Measurements from ENCODE around the gene L3HYPDH.

Gene L3HYPDH

DNA sequence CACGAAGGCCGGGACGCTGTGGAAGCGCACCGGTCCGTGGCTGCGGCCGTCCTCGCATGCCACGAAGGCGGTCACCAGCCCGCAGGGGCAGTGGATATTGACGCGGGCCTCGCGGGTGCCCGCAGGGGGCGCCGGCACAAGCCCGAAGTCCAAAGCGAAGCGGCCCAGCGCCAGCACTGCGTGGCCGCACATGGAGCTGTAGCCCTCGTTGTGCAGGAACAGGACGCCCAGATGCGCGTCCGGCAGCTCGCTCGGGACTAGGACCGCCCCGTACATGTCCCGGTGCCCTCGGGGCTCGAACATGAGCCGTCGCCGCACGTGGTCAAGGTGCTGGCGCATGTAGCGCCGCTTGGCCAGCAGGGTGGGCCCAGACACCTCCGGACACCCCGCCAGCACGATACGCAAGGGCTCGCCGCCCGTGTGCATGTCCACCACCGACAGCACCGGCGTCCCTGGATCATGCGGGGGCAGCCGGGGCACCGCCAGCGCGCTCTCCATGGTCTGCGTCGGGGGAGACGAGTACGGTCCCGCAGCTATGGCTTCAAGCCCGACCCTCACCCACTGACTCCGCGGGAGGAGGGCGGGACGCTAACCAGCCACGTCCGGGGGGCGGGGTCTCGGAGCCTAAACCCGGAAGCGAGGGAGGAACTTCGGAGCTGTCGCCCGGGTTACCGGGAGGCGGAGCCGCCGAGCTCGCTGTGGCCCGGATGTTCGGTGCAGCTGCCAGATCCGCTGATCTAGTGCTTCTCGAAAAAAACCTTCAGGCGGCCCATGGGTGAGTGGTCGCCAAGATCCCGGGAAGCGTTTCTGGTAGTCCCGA is at the start of gene L3HYPDH, which contains the start of gene JKAMP:
Gene L3HYPDH, minus strand, starts transcription at position 590 of the 820 bp plus-strand sequence. Its CDS starts 92 bp downstream, at position 498.
Gene JKAMP, plus strand, starts transcription at position 699 of the 820 bp plus-strand sequence. Its CDS starts 73 bp downstream, at position 772.
- DNase-seq (ENCODE audit: low read depth in 1 of 2, low spot score in 1 of 2), result peak; percentile 94 to 97
- in situ Hi-C loops (cut with HindIII; ENCODE audit: low pct_unique_long_range_greater_than_20kb, low sequenced_read_pairs), result no loop called here
- TF ChIP-seq JUND (IDR thresholded peaks at IDR 0.05; ENCODE audit: low read depth), result no peak

DNA sequence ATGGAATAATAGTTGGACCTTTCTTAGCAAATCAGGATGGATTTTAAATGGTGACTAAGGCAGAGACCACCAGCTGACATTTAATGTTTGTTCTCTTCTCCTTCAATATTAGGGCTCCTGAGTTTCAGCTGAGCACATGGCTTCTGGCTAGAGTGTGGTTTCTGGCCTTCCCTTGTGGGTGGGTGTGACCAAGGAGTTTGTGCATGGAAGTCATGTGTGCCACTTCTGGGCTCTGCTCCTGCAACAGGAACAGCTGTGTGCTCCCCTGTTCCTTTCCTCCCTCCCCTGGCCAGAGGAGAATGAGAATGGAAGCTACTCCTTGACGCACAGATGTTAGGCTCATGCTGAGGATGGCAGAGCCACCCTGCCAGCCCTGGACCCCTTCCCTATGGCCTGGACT is 48.2 kb upstream of the L3HYPDH start:
- TF ChIP-seq JUND (IDR thresholded peaks at IDR 0.05; ENCODE audit: low read depth), result no peak
- DNase-seq (ENCODE audit: low read depth in 1 of 2, low spot score in 1 of 2), result no peak
- in situ Hi-C loops (cut with HindIII; ENCODE audit: low pct_unique_long_range_greater_than_20kb, low sequenced_read_pairs), result no loop called here

DNA sequence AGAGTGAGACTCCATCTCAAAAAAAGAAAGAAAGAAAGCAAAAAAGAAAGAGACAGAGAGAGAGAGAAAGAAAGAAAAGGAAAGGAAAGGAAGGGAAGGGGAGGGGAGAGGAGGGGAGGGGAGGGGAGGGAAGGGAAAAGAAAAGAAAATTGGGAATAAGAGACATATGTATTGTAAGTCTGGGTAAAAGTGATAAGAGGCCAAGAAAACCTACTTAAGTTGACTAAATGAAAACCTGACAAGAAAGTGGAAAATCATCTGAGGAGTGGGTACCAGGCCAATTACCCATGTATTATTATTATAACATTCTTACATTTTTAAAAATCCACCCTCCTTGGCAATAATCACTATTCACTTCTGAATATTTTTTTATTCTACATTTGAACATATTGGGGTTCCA is 46.1 kb upstream of the L3HYPDH start:
- in situ Hi-C loops (cut with HindIII; ENCODE audit: low pct_unique_long_range_greater_than_20kb, low sequenced_read_pairs), result no loop called here
- no peak for DNase-seq (ENCODE audit: low read depth in 1 of 2, low spot score in 1 of 2)
- TF ChIP-seq JUND (IDR thresholded peaks at IDR 0.05; ENCODE audit: low read depth), result no peak

DNA sequence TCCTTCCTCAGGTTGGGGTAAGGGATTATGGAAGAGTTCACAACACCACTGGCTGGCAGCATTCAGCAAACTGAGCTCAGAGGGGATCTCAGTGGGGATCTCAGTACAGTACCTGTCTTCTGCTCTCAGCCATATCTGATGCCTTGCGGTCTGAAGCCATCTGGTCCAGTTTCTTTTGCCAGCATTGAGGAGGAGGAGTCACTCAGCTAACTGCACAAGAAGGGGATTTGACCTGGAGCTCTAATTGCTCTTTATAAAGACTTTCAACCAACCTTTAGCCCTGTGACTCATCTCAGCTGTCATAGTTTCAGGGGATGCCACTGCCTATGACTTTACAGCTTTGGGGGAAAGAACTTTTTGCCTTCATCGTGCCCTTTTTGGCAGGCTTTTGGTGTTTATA is 45.0 kb upstream of the L3HYPDH start:
- DNase-seq (ENCODE audit: low read depth in 1 of 2, low spot score in 1 of 2), result no peak
- in situ Hi-C loops (cut with HindIII; ENCODE audit: low pct_unique_long_range_greater_than_20kb, low sequenced_read_pairs), result no loop called here
- no peak for TF ChIP-seq JUND (IDR thresholded peaks at IDR 0.05; ENCODE audit: low read depth)

DNA sequence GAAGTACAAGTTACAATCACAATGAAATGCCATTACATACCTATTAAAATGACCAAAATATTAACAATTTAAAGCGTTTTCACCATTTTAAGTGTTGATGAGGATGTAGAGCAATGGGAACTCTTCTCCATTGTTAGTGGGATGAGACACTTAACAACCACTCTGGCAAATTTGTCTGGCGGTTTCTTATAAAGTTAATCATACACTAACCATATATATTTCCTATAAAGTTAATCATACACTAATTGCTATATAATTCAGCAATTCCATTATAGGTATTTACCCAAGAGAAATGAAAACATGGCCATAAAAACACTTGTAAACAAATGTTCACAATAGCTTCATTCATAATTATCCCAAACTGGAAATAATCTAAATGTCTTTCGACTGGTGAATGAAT is 36.0 kb upstream of the L3HYPDH start:
- TF ChIP-seq JUND (IDR thresholded peaks at IDR 0.05; ENCODE audit: low read depth), result no peak
- in situ Hi-C loops (cut with HindIII; ENCODE audit: low pct_unique_long_range_greater_than_20kb, low sequenced_read_pairs), result no loop called here
- DNase-seq (ENCODE audit: low read depth in 1 of 2, low spot score in 1 of 2), result no peak

DNA sequence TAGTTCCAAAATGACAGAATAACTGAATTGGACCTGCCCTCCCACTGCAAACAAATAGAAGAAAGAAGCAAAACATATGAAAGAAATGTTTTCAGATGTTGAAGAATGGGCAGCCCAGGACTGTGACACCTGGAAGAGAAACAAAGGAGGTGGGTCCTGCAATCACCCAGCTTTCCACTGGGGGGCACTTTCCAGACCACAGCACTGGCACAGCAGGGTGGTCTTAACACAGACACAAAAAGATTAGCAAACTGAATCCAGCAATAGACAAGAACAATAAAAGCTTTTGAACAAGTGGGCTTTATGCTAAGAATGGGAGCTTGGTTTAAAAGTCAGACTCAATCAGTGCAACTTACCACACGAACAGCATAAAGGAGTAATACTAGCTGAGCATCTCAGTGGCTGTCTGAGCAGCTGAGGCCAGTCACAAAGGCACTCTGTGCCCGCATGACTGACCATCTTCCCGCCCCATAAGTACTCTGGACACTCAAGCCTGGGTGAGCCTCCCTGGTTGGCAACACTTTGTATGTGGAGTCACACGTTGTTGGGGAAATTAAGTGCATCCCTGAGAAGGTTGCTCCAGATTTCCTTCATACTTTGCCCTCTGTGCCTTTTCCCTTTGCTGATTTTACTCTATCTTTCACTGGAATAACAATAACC is 27.8 kb upstream of the L3HYPDH start:
- no peak for TF ChIP-seq JUND (IDR thresholded peaks at IDR 0.05; ENCODE audit: low read depth)
- in situ Hi-C loops (cut with HindIII; ENCODE audit: low pct_unique_long_range_greater_than_20kb, low sequenced_read_pairs), result no loop called here
- peak in 1 of 2 experiments; percentile 21 for DNase-seq (ENCODE audit: low read depth in 1 of 2, low spot score in 1 of 2)

DNA sequence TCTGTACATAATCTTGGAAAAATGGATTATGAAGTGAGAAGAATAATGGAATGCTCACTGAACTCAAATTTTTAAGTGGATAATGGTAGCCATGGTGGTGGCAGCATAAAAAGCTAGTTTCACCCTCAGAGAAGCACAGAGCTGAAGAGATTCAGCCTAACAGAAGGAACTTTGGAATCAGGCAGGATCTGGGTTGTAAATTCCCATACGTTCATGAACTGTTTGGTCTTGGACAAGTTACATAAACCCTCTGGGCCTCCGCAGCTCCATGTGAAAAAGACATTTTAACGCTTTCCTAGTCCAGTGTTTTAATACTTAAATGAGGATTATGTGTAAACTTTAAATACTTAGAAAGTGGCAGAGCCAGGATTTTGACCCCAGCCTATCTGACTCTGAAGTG is 26.8 kb upstream of the L3HYPDH start:
- no peak for TF ChIP-seq JUND (IDR thresholded peaks at IDR 0.05; ENCODE audit: low read depth)
- in situ Hi-C loops (cut with HindIII; ENCODE audit: low pct_unique_long_range_greater_than_20kb, low sequenced_read_pairs), result no loop called here

DNA sequence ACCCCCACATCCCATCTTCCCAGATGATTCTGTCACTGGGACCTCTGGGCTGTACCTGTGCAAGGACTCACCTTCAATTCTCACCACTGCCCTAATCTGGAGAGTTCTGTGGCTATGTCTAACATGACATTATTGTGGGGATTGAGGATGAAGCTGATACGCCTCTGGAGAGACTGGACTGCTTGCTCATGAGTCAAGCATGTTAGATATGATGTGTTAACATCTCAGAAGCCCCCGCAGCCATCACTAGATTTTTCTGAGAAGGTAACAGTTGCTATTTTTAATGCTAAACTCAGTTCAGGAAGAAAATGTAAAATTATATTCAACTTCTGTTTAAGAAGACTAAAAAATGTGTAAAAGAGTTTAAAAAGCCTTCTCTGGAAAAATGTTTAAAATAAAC is 25.8 kb upstream of the L3HYPDH start:
- no peak for TF ChIP-seq JUND (IDR thresholded peaks at IDR 0.05; ENCODE audit: low read depth)
- in situ Hi-C loops (cut with HindIII; ENCODE audit: low pct_unique_long_range_greater_than_20kb, low sequenced_read_pairs), result no loop called here
- no peak for DNase-seq (ENCODE audit: low read depth in 1 of 2, low spot score in 1 of 2)

More for the DNA sequence above, 26.8 kb upstream of the L3HYPDH start:
- DNase-seq (ENCODE audit: low read depth in 1 of 2, low spot score in 1 of 2), result peak; percentile 29 to 35

DNA sequence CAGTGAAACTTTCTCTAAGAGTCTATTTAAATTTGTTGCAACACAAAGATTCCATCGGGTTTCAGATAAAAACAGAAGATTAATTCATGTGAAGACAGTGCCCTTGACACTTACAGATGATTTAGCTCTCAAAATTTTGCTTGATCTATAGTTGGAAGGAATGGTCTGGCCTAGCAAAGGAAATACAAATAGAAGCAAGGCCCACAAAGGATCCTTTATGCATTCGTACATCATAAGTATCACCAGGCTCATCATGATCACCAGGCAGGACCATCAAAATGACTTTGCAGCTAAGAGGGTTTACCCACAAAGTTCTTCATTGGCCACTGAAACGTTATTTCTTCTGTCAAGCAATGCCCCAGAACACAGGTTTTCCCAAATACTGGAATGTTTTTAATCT is 24.9 kb upstream of the L3HYPDH start:
- in situ Hi-C loops (cut with HindIII; ENCODE audit: low pct_unique_long_range_greater_than_20kb, low sequenced_read_pairs), result no loop called here
- DNase-seq (ENCODE audit: low read depth in 1 of 2, low spot score in 1 of 2), result no peak
- no peak for TF ChIP-seq JUND (IDR thresholded peaks at IDR 0.05; ENCODE audit: low read depth)

DNA sequence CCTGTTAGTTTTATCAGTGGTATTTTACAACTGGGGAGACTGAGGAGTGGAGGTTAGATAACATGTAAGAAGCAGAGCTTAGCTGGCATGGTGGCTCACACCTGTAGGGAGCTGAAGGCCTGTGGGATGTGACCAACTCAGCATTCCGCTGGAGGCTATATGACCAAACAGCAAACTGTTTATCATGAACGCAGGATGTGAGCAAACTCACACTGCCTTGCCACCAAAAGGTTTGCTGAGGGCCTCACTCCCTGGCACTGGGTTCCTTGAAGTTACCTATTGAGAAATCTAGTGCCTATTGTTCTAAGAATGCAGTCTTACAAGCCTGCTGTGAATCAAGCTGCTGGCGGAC is 23.5 kb upstream of the L3HYPDH start:
- DNase-seq (ENCODE audit: low read depth in 1 of 2, low spot score in 1 of 2), result peak in 1 of 2 experiments; percentile 26
- in situ Hi-C loops (cut with HindIII; ENCODE audit: low pct_unique_long_range_greater_than_20kb, low sequenced_read_pairs), result no loop called here
- no peak for TF ChIP-seq JUND (IDR thresholded peaks at IDR 0.05; ENCODE audit: low read depth)

DNA sequence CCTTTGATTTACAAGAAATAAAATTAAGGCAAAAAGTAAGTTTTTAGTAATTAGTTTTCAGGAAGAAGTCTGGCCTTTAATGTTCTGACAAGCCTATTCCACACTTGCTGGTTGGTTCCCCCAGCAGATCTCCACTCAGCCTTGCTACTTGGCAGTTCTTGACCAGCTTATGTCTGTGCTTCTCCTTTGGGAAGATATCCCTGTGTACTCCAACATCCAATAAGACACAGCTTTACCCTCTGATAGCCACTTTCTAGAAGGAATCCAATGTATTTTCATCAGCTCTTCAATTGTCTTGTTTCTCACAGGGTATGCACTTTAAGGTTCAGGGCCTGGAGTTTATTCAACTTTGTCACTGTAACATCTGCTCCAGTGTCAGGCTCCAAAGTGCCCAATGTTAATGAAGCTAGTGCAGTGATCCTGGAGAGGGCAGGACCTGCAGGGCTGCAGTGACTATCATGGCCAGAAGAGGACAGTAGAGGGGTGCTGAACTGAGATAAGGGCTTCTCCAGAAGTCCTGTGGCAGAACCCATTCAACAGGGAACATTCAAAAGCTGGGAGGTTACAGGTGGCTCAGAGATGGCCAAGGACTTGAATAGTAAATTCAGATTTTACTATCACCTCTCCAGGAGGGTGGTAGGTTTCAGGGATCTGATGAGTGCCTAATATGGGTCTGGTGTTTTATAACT is 23.0 kb upstream of the L3HYPDH start:
- DNase-seq (ENCODE audit: low read depth in 1 of 2, low spot score in 1 of 2), result peak in 1 of 2 experiments; percentile 75
- in situ Hi-C loops (cut with HindIII; ENCODE audit: low pct_unique_long_range_greater_than_20kb, low sequenced_read_pairs), result no loop called here
- no peak for TF ChIP-seq JUND (IDR thresholded peaks at IDR 0.05; ENCODE audit: low read depth)

DNA sequence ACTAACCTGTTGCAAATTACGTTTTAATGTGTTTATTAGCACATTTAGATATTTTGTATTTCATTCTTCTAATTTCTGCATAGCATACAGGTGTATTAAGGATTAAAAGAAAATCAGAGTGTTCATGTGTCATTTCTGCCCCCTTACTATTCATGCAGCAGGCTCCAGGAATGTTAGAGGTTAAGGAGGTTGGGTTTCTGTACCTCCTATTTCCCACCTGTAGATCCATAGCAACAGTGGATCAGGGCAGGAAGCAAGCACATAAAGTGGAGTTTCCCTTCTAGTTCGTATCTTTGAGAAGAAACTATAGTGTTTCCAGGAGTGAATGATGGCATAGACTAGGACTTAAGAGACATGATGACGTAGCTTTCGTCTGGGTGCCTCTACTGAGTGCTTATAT is 19.0 kb upstream of the L3HYPDH start:
- no peak for TF ChIP-seq JUND (IDR thresholded peaks at IDR 0.05; ENCODE audit: low read depth)
- DNase-seq (ENCODE audit: low read depth in 1 of 2, low spot score in 1 of 2), result no peak
- in situ Hi-C loops (cut with HindIII; ENCODE audit: low pct_unique_long_range_greater_than_20kb, low sequenced_read_pairs), result no loop called here

DNA sequence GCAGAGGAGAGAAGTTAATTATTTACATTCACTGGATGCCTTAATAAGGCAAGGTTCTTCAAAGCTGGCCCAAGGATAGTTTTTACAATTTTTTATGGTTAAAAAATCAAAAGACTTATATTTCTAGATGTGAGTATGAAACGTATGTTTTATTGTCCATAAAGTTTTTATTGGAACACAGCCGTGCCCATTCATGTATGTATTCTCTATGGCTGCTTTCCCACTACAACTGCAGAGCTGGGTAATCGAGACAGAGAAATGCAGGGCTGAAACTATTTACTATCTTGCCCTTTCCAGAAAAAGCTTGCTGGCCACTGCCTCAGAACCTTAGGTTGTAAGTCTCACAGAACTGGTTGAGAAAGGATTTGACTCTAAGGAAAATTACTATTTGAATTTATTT is 16.5 kb upstream of the L3HYPDH start:
- in situ Hi-C loops (cut with HindIII; ENCODE audit: low pct_unique_long_range_greater_than_20kb, low sequenced_read_pairs), result no loop called here
- TF ChIP-seq JUND (IDR thresholded peaks at IDR 0.05; ENCODE audit: low read depth), result no peak

More for the DNA sequence above, 16.5 kb upstream of the L3HYPDH start:
- DNase-seq (ENCODE audit: low read depth in 1 of 2, low spot score in 1 of 2), result no peak

All from T47D (cell line).